NCI-H2227 (cell line): ENCODE measurements around the gene UNC5CL.
"Not testable (repeated sequence)": the region's sequence is repeated elsewhere in the genome, so short reads cannot be mapped to it uniquely, and the experiment has no call there.

Source experiments
- DNase-seq: peaks from one replicate; lab custom pipeline; 2025; ENCODE audit not compliant: unreplicated experiment; lab: John Stamatoyannopoulos, UW

Gene UNC5CL

GRCh38 chr6:41008011-41008410 lies 31.0 kb downstream of the UNC5CL start:
- DNase-seq: no peak

- DNase-seq: not testable (repeated sequence)
These were observed 32.0 kb downstream of the UNC5CL start for GRCh38 chr6:41006980-41007379.

- DNase-seq: peak; percentile 46
These were observed 32.8 kb downstream of the UNC5CL start for GRCh38 chr6:41006217-41006616.

GRCh38 chr6:41002168-41002567 lies 36.9 kb downstream of the UNC5CL start:
- no peak for DNase-seq

GRCh38 chr6:41000248-41000647 lies 38.8 kb downstream of the UNC5CL start:
- no peak for DNase-seq

GRCh38 chr6:40999569-40999968 lies 39.5 kb downstream of the UNC5CL start:
- no peak for DNase-seq

DNA sequence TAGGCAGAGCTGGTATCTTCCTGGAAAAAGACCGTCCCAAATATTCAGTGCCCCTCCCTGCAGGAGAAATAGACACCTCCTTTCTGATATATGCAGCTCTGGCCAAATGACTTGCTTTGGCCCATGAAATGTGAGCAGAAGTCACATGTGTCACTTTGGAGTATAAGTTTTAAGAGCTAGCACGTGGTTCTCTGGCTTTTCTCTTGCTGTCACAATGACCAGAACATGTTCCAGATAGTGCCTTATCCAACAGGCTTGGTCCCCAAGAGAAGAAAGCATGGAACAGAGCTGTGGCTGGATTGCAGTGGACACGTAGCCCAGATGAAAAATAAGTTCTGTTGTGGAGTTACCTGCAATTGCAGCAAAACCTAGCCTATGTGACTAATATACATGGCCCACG lies 40.4 kb downstream of the UNC5CL start:
- DNase-seq: no peak

- no peak for DNase-seq
These were observed 41.6 kb downstream of the UNC5CL start for GRCh38 chr6:40997234-40997957.

DNA sequence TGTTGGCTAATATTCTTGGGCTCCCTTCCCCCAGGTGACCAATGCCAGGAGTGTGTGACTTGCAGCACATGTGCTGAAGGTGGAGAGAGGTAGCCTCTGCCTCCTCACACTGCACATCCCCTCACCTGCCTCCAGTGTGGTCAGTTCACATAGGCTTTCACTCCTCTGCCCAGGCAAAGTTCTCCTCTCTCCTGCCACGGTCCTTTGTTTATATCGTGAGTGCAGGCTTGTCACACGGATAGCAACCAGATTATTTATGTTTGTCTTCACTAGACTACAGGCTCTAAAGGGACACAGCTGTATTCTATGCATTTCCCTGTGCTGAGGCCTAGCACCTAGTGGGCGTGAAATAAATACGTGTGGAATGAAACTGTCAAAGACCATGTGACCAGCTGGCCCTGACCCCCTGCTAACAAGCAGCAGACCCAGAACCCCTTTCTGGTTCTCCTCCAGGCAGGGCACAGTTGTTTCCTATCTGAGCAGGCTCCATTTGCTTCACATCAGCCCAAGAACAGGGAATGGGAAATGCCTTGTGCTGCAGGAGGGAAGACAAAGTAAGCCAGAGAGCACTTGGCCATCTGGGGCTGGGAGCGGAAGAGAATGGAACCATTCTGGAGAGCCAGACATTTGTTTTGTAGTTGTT lies 42.3 kb downstream of the UNC5CL start:
- DNase-seq: no peak

DNA sequence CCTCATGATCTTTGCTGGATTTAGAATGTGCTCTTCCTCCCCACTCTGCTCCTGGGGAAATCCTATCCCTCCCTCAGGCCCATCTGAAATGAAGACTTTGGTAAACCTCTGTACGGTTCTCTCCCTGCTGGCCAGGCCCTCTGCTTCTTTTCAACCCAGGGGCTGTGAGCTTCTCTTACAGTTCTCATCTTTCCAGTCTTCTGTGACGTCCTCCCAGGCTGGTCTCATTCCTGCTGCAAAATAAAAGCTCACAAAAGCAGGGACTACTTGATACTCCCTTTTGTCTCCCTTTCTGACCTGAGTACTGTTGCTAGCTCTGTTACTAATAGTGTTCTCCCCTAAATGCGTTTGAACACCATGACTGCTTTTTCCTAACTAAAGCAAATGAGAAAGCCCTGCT lies 46.3 kb downstream of the UNC5CL start:
- no peak for DNase-seq

- no peak for DNase-seq
These were observed 48.7 kb downstream of the UNC5CL start for GRCh38 chr6:40990301-40990700.

DNA sequence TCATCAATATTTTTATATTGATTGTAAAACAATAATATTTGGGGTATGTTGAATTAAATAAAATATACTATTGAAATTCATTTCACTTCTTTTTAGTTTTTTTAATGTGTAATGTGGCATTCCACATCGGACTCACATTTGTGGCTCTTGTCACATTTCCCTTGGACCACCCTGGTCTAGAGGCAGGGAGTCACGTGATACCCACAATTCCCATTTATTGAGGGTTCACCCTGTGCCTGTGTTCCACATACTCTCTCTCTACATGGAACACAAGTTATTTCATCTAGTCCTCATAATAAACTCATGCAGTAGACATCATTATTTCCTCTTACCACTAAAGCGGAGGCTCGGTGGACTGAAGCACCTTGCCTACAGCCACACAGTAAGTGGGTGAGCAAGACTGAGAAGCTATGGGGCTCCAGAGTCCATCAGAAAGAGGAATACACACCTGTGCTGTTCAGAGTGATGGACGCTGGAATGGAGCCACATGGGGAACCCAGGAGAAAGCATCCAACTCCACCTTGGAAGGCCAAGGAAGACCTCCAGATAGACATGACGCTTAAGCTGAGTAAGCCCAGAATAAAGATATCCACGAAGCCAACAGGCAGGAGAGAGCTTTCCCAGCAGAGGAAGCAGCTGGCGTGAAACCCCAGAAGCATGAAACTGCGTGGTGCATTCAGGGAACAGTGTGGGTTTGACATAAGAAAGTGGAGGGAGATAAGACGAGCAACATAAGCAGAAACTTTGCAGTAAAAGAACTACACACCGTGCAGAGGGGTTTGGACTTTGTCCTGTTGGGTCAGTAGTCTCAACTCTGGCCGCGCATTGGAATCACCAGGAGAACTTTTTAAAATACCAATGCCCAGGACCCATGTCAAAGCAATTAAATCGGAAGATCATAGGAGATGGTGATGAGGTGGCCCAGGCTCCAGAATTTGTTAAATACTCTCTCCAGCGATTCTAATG lies 49.5 kb downstream of the UNC5CL start:
- DNase-seq: no peak

DNA sequence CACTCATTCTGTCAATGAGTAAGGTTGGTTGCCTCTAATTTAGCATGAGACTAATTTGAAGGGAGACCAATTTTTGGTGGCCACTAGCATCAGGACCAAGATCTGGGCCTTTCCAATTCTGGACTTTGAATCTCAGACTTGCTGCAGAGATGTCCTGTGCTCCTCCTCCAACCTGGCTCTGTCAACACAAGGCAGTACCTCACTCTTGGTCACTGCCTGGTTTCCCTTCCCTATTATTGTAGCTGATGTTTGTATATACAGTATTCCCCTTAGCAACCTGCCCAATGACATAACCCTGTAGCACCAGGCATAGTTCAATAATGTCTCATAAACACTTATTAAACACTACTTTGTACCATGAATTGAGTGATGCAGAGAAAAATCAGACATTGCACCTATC lies 50.4 kb downstream of the UNC5CL start:
- no peak for DNase-seq

GRCh38 chr6:40986921-40987819 lies 51.9 kb downstream of the UNC5CL start:
- no peak for DNase-seq

- DNase-seq: no peak
These were observed 52.7 kb downstream of the UNC5CL start for GRCh38 chr6:40986364-40986763.

- no peak for DNase-seq
These were observed 55.3 kb downstream of the UNC5CL start for GRCh38 chr6:40983752-40984151.

GRCh38 chr6:40982917-40983316 lies 56.1 kb downstream of the UNC5CL start:
- DNase-seq: no peak

- no peak for DNase-seq
These were observed 60.2 kb downstream of the UNC5CL start for GRCh38 chr6:40978687-40979289.

DNA sequence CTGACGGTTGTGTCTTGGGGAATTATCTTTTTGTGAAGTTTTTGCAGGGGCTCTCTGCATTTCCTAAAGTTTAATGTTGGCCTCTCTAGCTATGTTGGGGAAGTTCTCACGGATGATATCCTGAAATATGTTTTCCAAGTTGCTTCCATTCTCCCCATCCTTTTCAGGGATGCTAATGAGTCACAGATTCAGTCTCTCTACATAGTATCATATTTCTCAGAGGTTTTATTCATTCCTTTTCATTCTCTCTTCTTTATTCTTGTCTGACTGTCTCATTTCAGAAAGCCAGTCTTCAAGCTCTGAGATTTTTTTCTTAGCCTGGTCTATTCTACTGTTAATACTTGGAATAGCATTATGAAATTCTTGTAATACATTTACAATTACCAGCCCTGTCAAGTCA lies 61.3 kb downstream of the UNC5CL start:
- DNase-seq: no peak

- DNase-seq: no peak
These were observed 61.9 kb downstream of the UNC5CL start for GRCh38 chr6:40977085-40977484.
